ENCODE measurements around the gene ZNF566.

Gene ZNF566

GRCh38 chr19:36441339-36441738 is 48.0 kb downstream of the ZNF566 start:
- no peak for DNase-seq (ENCODE audit: low read depth in 2 of 2)

- no peak for DNase-seq (ENCODE audit: low read depth in 2 of 2)
These were observed 52.8 kb downstream of the ZNF566 start for GRCh38 chr19:36436531-36436930.

- no peak for DNase-seq (ENCODE audit: low read depth in 2 of 2)
These were observed 65.4 kb downstream of the ZNF566 start for GRCh38 chr19:36423925-36424324.

- no peak for DNase-seq (ENCODE audit: low read depth in 2 of 2)
These were observed 67.4 kb downstream of the ZNF566 start for GRCh38 chr19:36421749-36422481.

GRCh38 chr19:36420961-36421748 is 68.2 kb downstream of the ZNF566 start:
- no peak for DNase-seq (ENCODE audit: low read depth in 2 of 2)

GRCh38 chr19:36418287-36419001 is 70.9 kb downstream of the ZNF566 start, which contains the start of gene ZFP82:
Gene ZFP82 (minus strand): TSS chr19:36418644. CDS start chr19:36409789, 8,855 bp downstream.
- peak; percentile 70 to 76 for DNase-seq (ENCODE audit: low read depth in 2 of 2)

GRCh38 chr19:36417752-36418286 is 71.5 kb downstream of the ZNF566 start:
- no peak for DNase-seq (ENCODE audit: low read depth in 2 of 2)

- DNase-seq (ENCODE audit: low read depth in 2 of 2): no peak
These were observed 79.5 kb downstream of the ZNF566 start for GRCh38 chr19:36409841-36410240.

- no peak for DNase-seq (ENCODE audit: low read depth in 2 of 2)
These were observed 81.3 kb downstream of the ZNF566 start for GRCh38 chr19:36408101-36408500.

- no peak for DNase-seq (ENCODE audit: low read depth in 2 of 2)
These were observed 84.9 kb downstream of the ZNF566 start for GRCh38 chr19:36404498-36404897.

- no peak for DNase-seq (ENCODE audit: low read depth in 2 of 2)
These were observed 87.9 kb downstream of the ZNF566 start for GRCh38 chr19:36401475-36401874.

- DNase-seq (ENCODE audit: low read depth in 2 of 2): no peak
These were observed 90.8 kb downstream of the ZNF566 start for GRCh38 chr19:36398571-36398970.

Data from stimulated activated CD8-positive, alpha-beta memory T cell treated with anti-CD3 and anti-CD28 coated beads, Interleukin-15, amount 100 ng/mL, for 48 hours (primary cell).